Stomach (tissue), 4 donors: ENCODE measurements around the gene INSR.

Experiments used
- EP300 ChIP-seq: sonication (generic); formaldehyde crosslinking; IDR thresholded peaks from one replicate; pipeline ENCODE4 v1.6.1; 2017; ENCODE audit warnings: antibody characterized with exemption
- TF ChIP-seq, protein P1 (sequence below), 7 experiments: fragments of 450-650 bp in 4 of 7; fragments of 200-600 bp in 3 of 7; sonication (generic) in 3 of 7; IDR thresholded peaks; one replicate each; pipeline ENCODE4 v1.5.1; 2016 to 2019; ENCODE audit warnings: antibody characterized with exemption in 7 of 7, control low read depth in 2 of 7, mild to moderate bottlenecking in 1 of 7

GRCh38 chr19:7149956-7150705 lies 144.1 kb downstream of the INSR start:
- TF ChIP-seq, protein P1, sequence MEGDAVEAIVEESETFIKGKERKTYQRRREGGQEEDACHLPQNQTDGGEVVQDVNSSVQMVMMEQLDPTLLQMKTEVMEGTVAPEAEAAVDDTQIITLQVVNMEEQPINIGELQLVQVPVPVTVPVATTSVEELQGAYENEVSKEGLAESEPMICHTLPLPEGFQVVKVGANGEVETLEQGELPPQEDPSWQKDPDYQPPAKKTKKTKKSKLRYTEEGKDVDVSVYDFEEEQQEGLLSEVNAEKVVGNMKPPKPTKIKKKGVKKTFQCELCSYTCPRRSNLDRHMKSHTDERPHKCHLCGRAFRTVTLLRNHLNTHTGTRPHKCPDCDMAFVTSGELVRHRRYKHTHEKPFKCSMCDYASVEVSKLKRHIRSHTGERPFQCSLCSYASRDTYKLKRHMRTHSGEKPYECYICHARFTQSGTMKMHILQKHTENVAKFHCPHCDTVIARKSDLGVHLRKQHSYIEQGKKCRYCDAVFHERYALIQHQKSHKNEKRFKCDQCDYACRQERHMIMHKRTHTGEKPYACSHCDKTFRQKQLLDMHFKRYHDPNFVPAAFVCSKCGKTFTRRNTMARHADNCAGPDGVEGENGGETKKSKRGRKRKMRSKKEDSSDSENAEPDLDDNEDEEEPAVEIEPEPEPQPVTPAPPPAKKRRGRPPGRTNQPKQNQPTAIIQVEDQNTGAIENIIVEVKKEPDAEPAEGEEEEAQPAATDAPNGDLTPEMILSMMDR (IDR thresholded peaks at IDR 0.05), result no peak
- TF ChIP-seq EP300, result no peak
